Measurements from ENCODE around the gene PDSS2. TPM values are rescaled to one million over a fixed set of nuclear protein-coding genes. Genes with fewer than 3 reads are reported as not detected.

The PDSS2 gene
- total RNA-seq, 1 donor from 2014 or later: 7.9 TPM

DNA sequence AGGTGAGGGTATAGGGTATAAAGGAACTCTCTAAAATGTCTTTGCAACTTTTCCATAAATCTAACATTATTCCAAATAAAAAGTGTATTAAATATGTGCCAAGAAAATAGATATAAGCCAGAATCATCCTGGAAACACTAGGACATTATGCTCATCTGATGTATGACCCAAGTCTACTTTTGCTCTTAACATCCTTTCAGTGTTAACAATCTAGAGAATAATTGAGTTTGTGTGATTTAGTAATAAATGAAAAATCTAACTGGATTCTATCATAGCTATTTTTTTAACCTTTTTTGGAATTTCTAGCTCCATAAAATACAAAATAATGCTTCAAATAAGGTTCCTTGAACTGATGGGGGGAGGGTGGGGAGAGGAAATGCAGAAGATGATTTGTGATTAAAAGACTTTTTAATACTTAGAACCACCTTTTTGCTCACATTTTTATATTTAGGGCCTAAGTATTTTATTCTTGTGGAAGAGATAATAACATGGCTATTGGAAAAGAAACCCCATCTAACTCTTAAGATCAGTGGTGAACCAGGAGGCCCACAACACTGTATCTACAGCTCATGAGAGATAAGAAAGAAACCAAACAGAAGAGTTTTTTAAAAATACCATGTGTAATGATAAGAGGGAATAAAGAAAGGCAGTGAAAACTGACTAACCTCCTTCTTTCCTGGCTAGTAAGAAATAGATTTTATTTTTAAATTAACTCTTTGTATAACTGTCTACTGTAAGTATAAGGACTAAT, 68.5 kb downstream of the PDSS2 start:
- Mint-ChIP-seq H3K4me1 (ENCODE audit: unreplicated experiment) (no peaks in the 10 kb centered on the region), H3K9me3 (ENCODE audit: unreplicated experiment) (peaks cover 4% of the 10 kb centered on the region), H3K4me3 (ENCODE audit: unreplicated experiment) (no peak overlapping the region), H3K36me3 (ENCODE audit: low read depth, unreplicated experiment) (peaks cover 5% of the 10 kb centered on the region), H3K27me3 (ENCODE audit: unreplicated experiment) (no peaks in the 10 kb centered on the region), H3K27ac (ENCODE audit: unreplicated experiment) (no peak overlapping the region)
- TF ChIP-seq, protein P1, sequence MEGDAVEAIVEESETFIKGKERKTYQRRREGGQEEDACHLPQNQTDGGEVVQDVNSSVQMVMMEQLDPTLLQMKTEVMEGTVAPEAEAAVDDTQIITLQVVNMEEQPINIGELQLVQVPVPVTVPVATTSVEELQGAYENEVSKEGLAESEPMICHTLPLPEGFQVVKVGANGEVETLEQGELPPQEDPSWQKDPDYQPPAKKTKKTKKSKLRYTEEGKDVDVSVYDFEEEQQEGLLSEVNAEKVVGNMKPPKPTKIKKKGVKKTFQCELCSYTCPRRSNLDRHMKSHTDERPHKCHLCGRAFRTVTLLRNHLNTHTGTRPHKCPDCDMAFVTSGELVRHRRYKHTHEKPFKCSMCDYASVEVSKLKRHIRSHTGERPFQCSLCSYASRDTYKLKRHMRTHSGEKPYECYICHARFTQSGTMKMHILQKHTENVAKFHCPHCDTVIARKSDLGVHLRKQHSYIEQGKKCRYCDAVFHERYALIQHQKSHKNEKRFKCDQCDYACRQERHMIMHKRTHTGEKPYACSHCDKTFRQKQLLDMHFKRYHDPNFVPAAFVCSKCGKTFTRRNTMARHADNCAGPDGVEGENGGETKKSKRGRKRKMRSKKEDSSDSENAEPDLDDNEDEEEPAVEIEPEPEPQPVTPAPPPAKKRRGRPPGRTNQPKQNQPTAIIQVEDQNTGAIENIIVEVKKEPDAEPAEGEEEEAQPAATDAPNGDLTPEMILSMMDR (IDR thresholded peaks at IDR 0.05; ENCODE audit: unreplicated experiment): no peak
- DNase-seq (ENCODE audit: low spot score): no peak

DNA sequence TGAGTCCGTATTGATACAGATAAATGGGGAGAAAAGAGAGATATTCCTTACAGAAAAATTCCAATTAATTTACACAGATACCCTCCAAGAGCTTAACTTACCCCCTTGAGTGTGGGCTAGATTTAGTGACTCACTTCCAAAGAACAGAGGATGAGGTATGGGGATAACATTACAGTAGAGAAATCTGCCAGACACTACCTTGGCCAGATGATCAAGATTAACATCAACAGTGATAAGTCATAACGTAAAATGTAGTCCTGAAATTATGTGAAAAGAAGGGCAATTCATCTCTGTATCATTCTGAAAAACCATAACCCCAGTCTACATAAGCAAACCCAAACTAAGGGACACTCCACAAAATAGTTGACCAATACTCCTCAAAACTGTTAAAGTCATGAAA, 69.3 kb downstream of the PDSS2 start:
- peaks cover 4% of the 10 kb centered on the region for H3K9me3 Mint-ChIP-seq (ENCODE audit: unreplicated experiment)
- TF ChIP-seq, protein P1 (IDR thresholded peaks at IDR 0.05; ENCODE audit: unreplicated experiment): no peak
- H3K4me1 Mint-ChIP-seq (ENCODE audit: unreplicated experiment): no peaks in the 10 kb centered on the region
- no peak for DNase-seq (ENCODE audit: low spot score)
- H3K27me3 Mint-ChIP-seq (ENCODE audit: unreplicated experiment): no peaks in the 10 kb centered on the region
- no peak overlapping the region for H3K4me3 Mint-ChIP-seq (ENCODE audit: unreplicated experiment)
- H3K36me3 Mint-ChIP-seq (ENCODE audit: low read depth, unreplicated experiment): peaks cover 5% of the 10 kb centered on the region
- no peak overlapping the region for H3K27ac Mint-ChIP-seq (ENCODE audit: unreplicated experiment)

DNA sequence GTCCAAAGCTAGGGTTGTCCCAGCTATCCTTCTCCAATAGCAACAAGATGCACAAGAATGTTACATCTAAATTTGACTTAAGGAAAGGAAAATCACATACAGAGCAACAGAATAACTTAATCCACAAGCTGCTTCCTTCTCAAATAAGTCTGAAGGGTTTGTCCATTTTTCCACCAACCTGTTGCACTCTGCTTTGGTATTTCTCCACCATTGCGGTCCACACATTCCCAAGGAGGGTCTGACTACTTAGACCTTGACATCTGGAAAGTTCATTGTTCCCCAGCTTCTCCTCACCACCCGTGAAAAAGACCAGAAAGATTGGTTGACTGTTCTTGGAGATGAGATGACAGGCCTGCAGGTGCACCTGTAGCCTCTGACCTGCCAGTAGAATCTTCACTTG, 72.5 kb downstream of the PDSS2 start:
- H3K4me3 Mint-ChIP-seq (ENCODE audit: unreplicated experiment): no peak overlapping the region
- no peaks in the 10 kb centered on the region for H3K27me3 Mint-ChIP-seq (ENCODE audit: unreplicated experiment)
- H3K4me1 Mint-ChIP-seq (ENCODE audit: unreplicated experiment): no peaks in the 10 kb centered on the region
- DNase-seq (ENCODE audit: low spot score): no peak
- H3K27ac Mint-ChIP-seq (ENCODE audit: unreplicated experiment): no peak overlapping the region
- TF ChIP-seq, protein P1 (IDR thresholded peaks at IDR 0.05; ENCODE audit: unreplicated experiment): no peak
- H3K9me3 Mint-ChIP-seq (ENCODE audit: unreplicated experiment): no peaks in the 10 kb centered on the region
- H3K36me3 Mint-ChIP-seq (ENCODE audit: low read depth, unreplicated experiment): no peaks in the 10 kb centered on the region

DNA sequence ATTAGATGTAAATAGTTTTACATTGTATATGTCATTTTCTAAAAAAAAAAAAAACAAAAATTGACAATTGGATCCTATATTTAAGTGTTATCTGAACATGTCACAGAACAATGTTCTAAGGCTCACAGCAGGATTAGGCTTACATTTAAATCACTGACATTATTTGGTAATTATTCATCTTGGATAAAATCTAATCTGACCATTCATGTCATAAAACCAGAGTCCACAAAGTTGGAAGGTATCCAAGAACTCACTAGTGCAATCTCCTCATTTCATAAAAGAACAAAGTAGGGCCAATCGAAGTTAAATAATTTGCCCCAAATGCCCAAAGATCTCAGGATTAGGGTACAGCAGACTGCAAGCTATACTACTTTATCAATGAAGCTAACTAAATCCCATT, 73.0 kb downstream of the PDSS2 start:
- Mint-ChIP-seq H3K27ac (ENCODE audit: unreplicated experiment) (no peak overlapping the region), H3K4me1 (ENCODE audit: unreplicated experiment) (no peaks in the 10 kb centered on the region), H3K4me3 (ENCODE audit: unreplicated experiment) (no peak overlapping the region), H3K27me3 (ENCODE audit: unreplicated experiment) (no peaks in the 10 kb centered on the region), H3K36me3 (ENCODE audit: low read depth, unreplicated experiment) (no peaks in the 10 kb centered on the region), H3K9me3 (ENCODE audit: unreplicated experiment) (no peaks in the 10 kb centered on the region)
- TF ChIP-seq, protein P1 (IDR thresholded peaks at IDR 0.05; ENCODE audit: unreplicated experiment): no peak
- no peak for DNase-seq (ENCODE audit: low spot score)

DNA sequence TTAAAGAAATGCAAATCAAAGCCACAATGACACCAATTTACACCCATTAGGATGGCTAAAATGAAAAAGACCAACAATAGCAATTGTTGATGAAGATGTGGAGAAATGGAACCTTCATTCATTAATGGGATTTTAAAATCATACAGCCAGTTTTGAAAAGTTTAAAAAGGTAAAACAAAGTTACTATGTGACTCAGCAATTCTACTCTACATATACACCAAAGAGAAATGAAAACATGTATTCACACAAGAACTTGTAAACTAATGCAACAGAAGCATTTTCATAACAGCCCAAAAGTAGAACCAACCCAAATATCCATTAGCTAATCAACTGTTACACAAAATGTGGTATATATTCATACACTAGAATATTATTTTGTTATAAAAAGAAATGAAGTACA, 75.7 kb downstream of the PDSS2 start:
- TF ChIP-seq, protein P1 (IDR thresholded peaks at IDR 0.05; ENCODE audit: unreplicated experiment): no peak
- DNase-seq (ENCODE audit: low spot score): no peak
- Mint-ChIP-seq H3K4me3 (ENCODE audit: unreplicated experiment) (no peak overlapping the region), H3K4me1 (ENCODE audit: unreplicated experiment) (no peaks in the 10 kb centered on the region), H3K9me3 (ENCODE audit: unreplicated experiment) (no peaks in the 10 kb centered on the region), H3K27me3 (ENCODE audit: unreplicated experiment) (no peaks in the 10 kb centered on the region), H3K36me3 (ENCODE audit: low read depth, unreplicated experiment) (no peaks in the 10 kb centered on the region), H3K27ac (ENCODE audit: unreplicated experiment) (no peak overlapping the region)
